Activated CD8-positive, alpha-beta memory T cell treated with anti-CD3 and anti-CD28 coated beads for 48 hours (primary cell): ENCODE data around the gene PSKH1.

Experiments used
- DNase-seq, 3 experiments: peaks; one replicate each; pipeline ENCODE4 v3.0.0-alpha.2; 2020; ENCODE audit warnings: low read depth in 2 of 3, low spot score in 2 of 3

The PSKH1 gene

DNA sequence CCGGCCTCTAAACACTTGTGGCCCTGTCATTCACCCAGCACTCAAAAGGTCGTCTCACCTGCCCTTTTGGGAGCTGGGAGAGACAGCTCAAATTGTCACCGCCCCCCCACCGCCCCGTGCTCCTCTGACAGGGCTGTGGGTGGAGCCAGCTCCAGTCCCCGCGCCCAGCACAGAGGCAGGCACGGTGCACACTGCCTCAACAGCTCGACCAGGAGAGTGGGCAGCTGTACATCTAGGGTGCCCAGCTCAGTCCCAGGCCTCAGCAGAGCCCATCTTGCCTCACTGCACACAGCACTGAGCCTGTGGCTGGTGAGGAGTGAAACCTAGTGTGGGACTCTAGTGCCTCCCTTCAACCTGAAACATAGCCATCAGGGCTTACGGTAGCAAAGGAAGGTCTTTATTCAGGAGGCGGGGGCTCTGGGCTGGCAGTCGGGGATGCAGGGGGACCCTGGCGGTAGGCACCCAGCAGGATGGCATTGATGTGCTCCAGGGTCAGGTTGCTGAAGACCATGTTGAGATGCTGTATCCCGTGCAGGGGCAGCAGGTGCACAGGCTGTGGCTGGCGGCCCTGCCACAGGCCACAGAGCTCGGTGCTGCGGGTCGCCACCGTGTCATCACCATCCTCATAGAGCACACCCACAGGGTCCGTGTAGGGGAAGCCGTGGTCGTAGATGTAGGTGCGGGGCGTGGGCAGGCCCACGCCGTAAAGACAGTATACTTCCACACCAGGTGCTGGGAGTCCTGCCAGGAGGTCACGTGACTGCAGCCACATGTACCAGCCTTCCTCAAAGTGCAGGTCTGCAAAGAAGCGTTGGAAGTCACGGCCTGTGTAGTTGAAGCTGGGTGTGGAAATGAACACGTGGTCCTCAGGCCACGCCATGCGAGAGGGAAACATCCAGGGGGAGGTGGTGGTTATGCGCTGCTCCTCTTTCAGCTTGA is 46.7 kb downstream of the PSKH1 start:
- no peak for DNase-seq

DNA sequence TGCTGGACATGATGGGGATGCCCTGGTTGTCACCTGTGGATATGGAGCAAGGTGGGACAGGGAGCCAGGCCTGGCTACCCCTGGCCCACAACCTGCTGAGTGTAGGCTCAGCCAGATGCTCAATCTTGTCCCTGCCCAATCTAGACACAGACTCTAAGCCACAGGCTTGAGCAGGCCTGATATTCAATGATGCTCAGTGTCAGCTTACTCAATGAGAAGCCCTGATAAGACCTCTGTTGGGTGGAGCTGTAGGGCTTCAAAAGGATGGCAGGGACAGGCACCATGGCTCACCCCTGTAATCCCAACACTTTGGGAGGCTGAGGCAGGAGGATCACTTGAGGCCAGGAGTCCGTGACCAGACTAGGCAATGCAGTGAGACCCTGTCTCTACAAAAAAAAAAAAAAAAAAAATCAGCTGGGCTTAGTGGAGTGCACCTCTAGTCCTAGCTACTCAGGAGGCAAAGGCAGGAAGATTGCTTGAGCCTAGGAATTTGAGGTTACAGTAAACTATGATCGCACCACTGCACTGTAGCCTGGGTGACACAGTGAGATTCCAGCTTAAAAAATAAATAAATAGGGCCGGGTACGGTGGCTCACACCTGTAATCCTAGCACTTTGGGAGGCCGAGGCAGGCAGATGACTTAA is 47.5 kb downstream of the PSKH1 start:
- DNase-seq: no peak

DNA sequence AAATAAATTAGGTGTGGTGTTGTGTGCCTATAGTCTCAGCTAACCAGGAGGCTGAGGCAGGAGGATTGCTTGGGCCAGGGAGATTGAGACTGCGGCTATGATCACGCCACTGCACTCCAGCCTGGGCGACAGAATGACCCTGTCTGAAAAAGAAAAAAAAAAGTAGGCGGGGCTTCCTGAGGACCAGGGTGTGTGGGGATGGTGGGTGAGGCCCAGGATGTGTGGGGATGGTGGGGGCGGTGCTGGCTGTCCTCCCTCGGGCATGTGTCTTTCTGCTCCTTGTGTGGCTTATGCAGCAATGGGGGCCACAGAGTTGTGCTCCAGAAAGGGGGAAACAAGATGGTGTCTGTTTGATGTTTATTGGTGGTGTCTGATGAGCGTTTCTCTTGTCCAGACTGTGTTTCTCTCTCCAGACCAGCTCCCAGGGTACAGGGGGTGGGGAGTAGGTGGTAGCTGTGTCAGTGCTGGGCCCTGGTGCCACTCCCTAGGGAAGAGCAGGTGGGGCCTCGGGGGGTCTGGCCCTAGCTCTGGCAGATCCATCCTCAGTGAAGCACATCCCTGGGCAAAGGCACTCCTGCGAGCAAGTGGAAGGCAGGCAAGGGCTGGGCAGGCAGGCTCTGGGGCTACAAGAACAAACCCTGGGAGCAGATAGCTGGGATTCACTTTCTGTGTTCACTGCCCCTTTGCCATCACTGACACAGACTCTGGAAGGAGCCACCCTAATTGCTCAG is 48.6 kb downstream of the PSKH1 start:
- no peak for DNase-seq

DNA sequence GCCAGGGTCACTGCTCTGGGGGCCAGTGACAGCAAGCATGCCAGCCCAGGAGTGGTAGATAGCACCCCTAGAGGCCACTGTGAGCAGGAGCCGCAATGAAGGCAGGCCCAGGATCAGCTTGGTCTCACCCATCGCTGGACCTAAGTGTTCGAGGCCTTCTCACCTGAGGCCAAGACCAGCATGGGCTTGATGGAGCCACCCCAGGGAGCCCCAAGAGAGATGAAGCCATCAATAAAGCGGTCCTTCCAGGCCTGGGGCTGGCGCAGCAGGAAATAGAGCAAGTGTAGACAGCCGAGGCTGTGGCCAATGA is 49.1 kb downstream of the PSKH1 start:
- DNase-seq: no peak

DNA sequence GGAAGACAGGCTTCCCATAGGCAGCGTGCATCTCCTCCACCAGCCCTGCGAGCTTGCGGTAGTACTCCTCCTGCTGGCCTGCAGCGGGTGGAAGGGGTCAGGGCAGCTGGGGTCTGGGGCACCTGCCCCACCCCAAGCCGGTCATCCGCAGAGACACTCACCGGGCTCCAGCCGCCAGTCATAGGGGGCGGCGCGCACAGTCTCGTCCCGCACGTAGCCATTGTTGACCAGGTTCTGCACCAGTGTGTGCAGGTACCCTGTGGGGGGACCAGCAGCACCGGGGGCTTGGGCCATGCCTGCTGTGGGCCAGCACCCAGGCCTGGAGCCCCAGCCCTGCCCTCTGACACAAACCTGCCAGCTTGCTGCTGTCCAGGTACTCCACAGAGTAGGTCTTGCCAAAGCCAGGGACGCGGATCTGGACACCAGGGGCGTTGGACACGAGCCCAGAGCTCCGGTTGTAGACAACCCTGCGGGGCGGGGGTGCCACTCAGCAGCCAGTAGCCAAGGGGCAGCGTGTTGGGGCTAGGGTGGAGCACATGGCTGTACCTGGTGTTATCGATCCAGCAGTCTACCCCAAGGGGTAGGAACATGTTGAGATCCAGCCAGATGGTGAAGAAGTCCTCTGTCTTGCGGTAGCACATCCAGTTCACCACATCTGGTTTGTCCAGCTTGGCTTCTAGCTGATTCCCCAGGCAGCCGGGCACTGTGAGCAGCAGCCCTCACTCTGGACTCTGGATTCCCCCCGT is 49.6 kb downstream of the PSKH1 start:
- DNase-seq: no peak

DNA sequence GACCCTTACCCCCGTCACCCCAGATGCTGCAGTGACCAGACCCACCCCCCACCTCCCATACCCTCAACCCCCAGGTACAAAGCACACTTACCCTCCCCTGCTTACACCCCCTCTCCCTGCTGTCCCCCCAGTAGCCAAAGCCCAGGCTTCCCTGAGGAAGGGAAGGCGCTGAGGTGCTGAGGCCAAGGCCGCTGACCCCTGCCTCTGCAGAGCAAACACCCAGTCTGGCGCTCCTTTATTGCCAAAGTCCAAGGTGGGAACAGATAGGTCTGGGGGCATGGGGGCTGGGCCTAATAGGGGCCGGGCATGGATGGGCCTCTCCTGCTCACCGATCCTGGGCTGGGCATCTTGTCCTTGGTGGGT is 50.2 kb downstream of the PSKH1 start:
- DNase-seq: no peak

DNA sequence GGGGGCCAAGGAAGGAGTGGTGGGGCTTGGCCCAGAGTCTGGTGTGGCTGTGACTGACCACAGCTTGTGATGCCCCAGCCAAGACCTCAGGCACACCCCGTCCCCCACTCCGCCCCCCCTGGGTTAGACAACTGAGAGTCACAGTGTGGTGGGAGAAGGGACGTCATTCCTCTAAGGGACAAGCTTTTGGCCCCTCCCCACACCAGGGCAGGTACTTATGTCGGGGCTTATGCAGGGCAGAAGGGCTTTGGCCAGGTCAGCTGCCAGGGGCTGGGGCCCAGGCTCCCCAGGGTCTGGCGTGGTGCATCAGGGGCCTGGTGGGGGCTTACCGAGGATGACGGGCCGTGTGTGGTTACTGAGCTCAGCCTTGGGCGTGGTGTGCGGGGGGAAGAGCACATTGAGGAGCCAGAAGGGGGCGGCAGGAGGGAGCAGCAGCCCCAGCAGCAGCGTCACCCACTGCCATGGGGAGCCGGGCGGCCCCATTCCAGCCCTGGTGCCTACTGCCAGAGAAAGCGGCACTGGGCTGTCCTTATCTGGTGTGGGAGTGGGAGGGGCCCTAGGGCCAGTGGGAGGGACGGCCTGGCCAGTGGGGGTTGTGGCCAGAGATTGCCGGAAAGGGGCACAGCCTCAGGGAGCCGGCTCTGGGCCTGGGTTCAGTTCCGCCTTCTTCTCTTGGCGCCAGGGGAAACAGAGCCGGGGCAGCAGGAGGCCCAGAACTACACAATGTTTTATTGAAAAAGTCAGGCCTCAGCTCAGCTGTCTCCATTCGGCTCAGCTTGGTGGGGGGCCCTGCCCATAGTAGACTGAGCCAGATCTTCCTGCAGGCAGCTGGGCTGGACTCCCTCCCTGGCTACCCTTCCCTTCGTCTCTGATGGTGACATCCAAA is 50.8 kb downstream of the PSKH1 start, which contains the start of gene LCAT:
LCAT (minus strand) TSS at position 502 of the 886 bp plus-strand sequence; CDS start at position 483, 19 bp downstream.
- DNase-seq: no peak

DNA sequence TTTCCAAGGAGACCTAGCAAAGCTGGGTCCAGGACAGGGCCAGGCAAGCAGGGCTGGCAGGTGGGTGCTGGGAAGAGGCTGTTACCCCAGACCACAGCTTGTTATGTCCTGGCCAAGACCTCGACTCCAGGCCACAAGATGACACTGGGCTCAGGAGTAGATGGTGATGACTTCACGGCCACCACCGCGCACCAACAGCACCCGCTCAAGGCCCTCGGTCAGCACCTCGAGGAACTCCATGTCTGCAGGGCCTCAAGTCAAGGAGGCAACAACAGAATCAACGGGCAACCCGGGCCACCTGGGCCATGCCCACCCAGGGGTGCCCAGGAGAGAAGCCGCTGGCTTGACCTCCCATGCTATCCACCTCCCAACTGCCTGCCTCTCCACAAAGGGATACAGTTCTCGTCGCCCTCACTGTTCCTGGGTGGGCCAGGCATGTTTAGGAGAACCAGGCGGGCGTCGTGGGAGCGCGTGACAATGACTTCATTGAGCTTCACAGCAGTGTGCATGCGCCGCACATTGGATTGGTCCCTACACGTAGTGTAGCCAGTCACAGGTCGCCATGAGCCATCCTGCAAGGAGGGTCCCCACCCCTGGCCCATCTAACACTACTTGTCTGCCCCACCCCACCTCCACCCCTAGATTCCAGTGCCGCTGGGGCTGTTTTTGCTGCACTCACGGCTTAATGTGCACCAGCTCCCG is 51.8 kb downstream of the PSKH1 start:
- DNase-seq: no peak

DNA sequence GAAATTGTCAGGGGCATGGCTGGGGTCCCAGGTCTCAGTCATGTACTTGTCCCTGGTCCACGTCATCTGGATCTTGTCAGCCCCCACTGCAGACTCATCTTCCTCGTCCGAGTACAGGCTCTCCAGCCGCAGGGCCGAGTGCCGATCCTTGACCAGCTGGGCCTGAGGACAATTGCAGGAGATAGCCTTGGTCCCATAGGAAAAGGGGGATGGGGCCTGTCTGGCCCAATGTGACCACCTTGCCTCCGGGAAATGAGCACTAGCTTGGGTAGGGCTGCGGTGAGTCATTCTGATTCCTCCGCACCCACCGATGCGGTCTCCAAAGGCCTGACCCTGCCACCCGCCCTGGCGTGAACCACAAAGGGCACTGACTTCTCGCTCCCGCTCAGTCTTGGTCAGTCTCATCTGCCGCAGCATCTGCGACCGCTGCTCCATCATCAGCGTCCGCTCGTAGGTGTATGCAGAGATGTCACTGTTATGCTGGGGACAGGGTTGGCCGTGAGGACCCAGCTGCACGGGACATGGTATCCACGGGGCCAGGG is 52.4 kb downstream of the PSKH1 start:
- no peak for DNase-seq

DNA sequence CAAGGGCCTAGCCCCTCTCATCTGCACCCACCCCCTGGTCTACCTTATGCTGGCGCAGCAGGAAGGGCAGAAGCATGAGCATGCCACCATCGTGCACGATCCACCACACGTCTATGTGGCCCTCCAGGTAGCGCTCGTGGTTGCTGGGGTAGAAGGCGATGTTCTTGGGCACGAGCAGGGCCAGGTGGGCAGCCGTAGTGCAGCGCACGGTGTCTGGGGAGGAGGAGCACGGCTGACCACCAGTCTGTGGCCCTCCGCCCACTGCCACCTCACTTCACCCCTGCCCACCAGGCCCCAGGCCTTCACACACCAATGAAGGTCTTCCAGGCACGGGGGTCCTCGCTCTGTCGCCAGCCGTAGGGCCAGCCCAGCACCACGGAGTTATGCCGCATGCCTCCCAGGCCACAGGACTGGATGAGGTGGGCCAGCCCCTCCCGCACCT is 53.1 kb downstream of the PSKH1 start:
- DNase-seq: no peak

DNA sequence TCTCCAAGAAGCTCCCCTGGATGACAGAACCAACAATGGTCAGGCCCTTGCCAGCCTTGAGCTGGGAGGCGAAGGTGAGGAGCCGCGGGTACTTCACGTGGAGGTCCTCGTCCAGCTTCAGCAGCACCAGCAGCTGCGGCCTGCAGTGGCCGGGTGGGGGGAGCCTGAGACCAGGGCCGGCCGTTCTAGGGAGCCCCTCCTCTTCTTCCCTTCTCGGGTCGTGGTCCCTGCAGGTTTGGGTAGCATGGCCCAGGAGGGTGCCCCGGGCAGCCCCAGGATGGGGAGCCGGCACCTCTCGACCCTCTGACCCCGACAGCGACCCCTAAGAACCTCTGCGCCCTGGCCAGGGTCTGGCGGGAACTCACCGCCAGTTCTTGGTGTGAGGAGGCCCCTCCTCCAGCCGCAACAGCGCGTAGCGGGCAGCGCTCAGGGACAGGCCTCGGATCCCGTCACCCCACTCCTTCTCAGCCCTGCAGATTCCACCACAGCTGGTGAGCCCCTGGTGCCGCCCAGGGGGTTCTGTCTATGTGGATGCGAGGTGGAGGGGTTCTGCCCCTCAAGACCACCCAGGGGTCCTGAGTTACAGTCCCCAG is 54.0 kb downstream of the PSKH1 start:
- no peak for DNase-seq

DNA sequence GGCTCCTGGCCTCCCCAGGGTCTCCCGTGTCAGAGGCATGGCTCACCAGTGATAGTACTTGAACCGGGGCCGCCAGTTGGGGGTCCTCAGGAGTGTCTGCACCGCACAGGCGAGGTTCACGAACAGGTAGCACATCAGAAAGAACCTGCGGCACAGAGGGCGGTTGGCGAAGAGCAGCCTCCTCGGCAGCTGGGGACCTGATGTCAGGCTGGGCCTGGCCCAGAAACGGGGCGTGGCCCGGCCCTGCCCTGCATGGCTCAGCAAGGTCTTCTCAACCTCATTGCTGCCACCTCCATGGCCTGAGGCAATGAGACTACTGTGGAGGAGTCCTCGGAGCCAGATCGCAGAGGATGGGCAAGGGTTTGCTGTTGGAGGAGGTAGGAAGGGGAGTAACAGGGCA is 55.0 kb downstream of the PSKH1 start:
- no peak for DNase-seq

DNA sequence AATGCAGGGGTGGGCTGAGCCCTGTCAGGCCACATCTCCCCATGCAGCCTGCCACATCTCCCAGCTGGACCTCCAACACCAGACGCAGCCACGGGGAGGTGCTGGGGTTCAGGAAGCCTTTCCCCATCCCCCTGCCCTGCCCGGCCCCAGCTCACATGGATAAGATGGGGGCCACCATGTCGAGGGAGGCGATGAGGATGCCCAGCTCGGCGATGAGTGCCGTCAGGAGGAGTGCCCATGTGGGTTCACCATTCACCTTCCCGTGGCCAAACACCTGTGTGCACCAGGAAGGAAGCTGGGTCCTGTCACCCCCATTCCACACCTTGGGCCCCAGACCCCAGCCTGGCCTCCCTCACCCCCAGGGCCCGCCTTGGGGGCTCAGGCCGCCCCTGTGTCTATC is 56.6 kb downstream of the PSKH1 start:
- no peak for DNase-seq

DNA sequence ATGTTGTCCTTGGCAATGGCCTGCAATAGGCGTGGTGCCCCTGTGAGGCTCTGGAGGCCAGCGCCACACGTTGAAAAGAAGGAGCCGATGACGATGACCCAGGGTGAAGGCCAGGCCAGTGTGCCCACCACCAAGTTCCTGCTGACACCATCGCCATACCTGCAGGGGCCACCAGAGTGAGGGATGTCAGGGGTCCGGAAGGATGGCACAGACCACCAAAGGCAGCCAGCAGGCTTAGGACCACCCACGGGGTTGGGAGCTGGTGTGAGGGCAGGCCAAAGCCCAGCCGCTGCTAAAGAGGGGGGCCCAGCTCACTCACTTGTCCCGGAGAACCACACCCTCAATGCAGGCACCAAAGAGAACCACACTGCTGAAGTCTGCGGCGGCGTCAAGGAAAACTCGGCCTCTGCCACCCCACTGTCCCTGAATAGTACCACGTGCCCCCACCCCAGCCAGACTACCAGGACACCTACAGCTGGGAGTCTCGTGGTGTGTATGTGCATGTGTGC is 57.3 kb downstream of the PSKH1 start:
- DNase-seq: no peak

DNA sequence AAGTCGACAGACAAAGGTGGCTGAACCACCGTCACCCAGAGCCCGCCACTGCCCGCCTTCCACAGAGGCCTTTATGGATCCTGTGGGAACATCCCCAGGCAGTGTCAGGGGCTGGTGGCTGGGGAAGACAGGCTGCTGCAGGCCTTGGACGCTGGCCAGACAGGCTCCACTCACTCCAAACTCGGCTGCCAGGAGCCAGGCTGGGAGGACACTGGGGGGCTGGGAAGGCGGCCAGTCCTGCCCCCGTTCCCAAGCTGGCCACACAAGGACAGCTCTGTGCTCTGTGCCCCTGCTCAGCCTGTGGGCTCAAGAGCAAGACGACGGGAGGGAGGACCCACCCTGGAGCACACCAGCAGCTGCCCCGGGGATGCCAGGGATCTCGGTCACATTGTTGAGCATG is 58.4 kb downstream of the PSKH1 start:
- DNase-seq: no peak

DNA sequence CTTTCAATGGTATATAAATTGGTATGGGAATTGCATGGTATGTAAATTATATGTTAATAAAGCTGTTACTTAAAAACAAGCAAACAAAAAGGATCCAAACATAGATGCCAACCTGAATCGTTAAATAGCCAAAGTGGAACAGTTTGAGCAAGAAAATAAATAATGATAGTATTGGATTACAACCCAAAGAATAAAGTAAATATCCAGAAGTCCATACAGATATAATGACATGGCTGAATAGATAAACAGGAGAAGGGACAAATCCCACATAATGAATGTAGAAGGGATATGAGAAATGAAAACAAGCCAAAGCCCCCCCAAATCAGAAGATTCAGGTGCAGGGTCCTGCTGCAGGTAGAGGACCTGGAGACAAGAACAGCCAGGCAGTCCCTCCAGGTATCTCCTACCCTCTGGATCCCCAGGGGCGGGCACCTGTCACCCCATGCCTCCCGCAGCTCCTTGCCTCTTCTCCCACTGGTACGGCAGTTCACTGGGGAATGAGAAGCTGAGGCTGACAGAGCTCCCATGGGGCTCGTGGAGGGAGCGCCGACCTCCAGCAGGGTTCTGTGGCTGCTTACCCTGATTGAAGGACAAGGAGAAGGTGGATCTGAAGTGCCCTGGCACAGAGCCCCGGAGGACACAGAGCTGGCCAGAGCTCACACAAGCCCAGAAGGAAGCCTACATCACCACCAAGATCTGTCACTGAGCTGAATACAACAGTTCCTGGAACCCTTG is 60.8 kb downstream of the PSKH1 start:
- DNase-seq: no peak

DNA sequence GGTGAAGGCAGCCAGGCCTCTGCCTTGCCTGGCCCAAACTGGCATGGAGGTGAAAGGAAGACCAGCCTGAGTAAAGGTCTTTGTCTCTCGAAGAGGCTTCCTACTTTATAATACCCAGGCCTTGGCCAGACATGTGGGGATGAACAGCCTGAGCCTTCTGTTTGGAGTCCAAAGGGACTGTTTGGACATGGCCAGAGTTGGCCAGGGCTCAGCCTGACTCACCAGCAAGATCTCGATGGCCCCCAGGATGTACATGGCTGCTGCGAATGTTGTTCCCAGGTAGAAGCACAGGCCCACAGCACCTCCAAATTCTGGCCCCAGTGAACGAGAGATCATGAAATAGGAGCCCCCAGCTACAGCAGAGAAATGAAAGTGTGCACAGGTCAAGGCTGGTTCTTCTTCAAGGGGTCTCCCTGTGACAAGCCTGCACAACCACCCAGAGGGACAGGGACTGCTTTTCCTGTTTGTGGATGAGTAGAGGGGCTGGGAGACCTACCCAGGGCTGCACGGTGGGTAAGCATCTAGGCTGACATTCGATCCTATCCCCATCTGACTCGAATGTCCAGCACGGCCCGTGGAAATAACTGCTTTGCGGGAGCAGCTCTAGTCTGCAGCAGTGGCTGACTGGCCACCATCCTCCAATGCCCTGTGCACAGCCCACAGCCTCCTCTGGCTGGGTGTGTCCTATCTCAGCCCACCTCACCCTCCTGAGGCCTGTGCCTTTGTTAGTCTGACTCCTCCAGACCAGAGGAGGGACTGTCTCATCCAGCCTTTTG is 61.6 kb downstream of the PSKH1 start:
- no peak for DNase-seq
